Mesendoderm (in vitro differentiated cells): ENCODE results near the gene KCNJ12.
"Not testable (repeated sequence)": the region's sequence is repeated elsewhere in the genome, so short reads cannot be mapped to it uniquely, and the experiment has no call there.

ENCODE experiments used
- DNase-seq: peaks from one replicate; pipeline ENCODE4 v3.0.0; 2013
- H2AK5ac ChIP-seq: 2 replicates; pipeline ENCODE4 v1.6.1; 2013; ENCODE audit warnings: low read length, inconsistent platforms
- H2BK120ac ChIP-seq: 2 replicates; pipeline ENCODE4 v1.6.1; 2013; ENCODE audit warnings: low read depth, mild to moderate bottlenecking, low read length, moderate library complexity, mixed read lengths
- H2BK15ac ChIP-seq: replicated peaks from 2 replicates; pipeline ENCODE4 v1.6.1; 2013; ENCODE audit warnings: low read depth, mild to moderate bottlenecking, moderate library complexity
- H2BK5ac ChIP-seq: 2 replicates; pipeline ENCODE4 v1.6.1; 2013; ENCODE audit warnings: low read length, inconsistent platforms
- H3K18ac ChIP-seq: 2 replicates; pipeline ENCODE4 v1.6.1; 2013; ENCODE audit warnings: mild to moderate bottlenecking, low read length, mixed read lengths
- H3K23ac ChIP-seq: one replicate; pipeline ENCODE4 v1.6.1; 2013; ENCODE audit warnings: low read length
- H3K27ac ChIP-seq: 2 replicates; pipeline ENCODE4 v1.5.1; 2013; ENCODE audit warnings: low read depth, mild to moderate bottlenecking, inconsistent platforms, low read length, moderate library complexity
- H3K27me3 ChIP-seq: 2 replicates; pipeline ENCODE4 v1.6.1; 2013; ENCODE audit warnings: low read length, control low read depth, mild to moderate bottlenecking, inconsistent platforms; ENCODE audit not compliant: insufficient read depth, poor library complexity
- H3K36me3 ChIP-seq: 2 replicates; pipeline ENCODE4 v1.6.1; 2013; ENCODE audit warnings: low read length, inconsistent platforms; ENCODE audit not compliant: control insufficient read depth, insufficient read depth
- H3K4ac ChIP-seq: one replicate; pipeline ENCODE4 v1.6.1; 2013; ENCODE audit warnings: low read depth, mild to moderate bottlenecking, low read length, moderate library complexity
- H3K4me1 ChIP-seq: 2 replicates; pipeline ENCODE4 v1.6.1; 2013; ENCODE audit warnings: low read depth, low read length, inconsistent platforms; ENCODE audit not compliant: control insufficient read depth
- H3K4me2 ChIP-seq: 2 replicates; pipeline ENCODE4 v1.6.1; 2013; ENCODE audit warnings: low read length
- H3K4me3 ChIP-seq: 2 replicates; pipeline ENCODE4 v1.5.1; 2013; ENCODE audit warnings: mild to moderate bottlenecking, low read length
- H3K56ac ChIP-seq: one replicate; pipeline ENCODE4 v1.6.1; 2013; ENCODE audit warnings: low read length
- H3K79me1 ChIP-seq: 2 replicates; pipeline ENCODE4 v1.6.1; 2013; ENCODE audit warnings: low read length, inconsistent platforms
- H3K79me2 ChIP-seq: 2 replicates; pipeline ENCODE4 v1.6.1; 2013; ENCODE audit warnings: mild to moderate bottlenecking, low read length; ENCODE audit not compliant: control insufficient read depth, insufficient read depth
- H3K9ac ChIP-seq: 2 replicates; pipeline ENCODE4 v1.6.1; 2013; ENCODE audit warnings: low read length, inconsistent platforms
- H4K5ac ChIP-seq: one replicate; pipeline ENCODE4 v1.6.1; 2013; ENCODE audit warnings: low read length
- H4K8ac ChIP-seq: one replicate; pipeline ENCODE4 v1.6.1; 2013; ENCODE audit warnings: low read depth, mild to moderate bottlenecking, control low read depth, low read length, moderate library complexity
- whole genome bisulfite sequencing: extraction: QIAGEN DNeasy Blood & Tissue Kit; methylation state at CpG from one replicate; pipeline ENCODE4 v1.1.7; 2013; ENCODE audit warnings: low lambda C conversion rate, missing lambda C conversion rate; ENCODE audit not compliant: insufficient coverage; ENCODE audit errors: extremely low coverage; 5-methylcytosine and 5-hydroxymethylcytosine counted together

Gene KCNJ12

DNA sequence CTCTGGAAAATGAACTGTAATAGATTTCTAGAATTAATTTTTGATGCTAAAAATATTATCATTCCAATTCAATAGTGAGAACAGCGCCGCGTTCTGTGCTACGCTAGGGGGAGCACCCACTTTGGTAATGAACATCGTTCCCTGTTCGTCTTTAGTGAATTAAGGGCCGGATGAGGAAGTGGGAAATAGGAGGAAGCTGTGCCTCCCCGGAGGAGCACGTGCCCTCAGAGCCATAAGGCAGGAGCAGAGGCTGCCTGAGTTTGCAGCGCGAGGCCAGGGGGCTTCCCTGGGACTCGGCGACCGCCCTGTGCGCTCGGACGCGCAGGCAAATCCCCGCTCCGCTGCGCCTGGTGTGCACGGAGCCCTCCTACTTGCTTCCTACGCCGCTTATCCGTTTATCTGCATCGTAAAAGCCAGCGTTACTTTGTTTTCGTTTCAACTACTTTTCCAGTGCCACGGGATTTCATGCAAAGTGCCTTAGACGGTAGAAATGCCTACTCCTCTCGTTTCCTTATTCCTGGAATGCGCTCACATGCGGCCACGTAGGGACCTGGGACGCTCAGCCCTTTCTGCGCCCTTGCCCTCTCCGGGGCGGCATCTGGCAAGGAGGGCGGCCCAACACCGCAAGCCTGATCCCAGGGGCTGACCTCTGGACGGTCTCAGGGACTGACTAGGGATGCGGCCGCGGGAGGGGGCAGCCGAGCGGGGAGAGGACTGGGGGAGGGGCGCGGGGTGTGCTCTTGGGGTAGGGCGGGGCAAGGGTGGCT, 76.4 kb downstream of the KCNJ12 start:
- H3K4me3 ChIP-seq: no peak overlapping the region

DNA sequence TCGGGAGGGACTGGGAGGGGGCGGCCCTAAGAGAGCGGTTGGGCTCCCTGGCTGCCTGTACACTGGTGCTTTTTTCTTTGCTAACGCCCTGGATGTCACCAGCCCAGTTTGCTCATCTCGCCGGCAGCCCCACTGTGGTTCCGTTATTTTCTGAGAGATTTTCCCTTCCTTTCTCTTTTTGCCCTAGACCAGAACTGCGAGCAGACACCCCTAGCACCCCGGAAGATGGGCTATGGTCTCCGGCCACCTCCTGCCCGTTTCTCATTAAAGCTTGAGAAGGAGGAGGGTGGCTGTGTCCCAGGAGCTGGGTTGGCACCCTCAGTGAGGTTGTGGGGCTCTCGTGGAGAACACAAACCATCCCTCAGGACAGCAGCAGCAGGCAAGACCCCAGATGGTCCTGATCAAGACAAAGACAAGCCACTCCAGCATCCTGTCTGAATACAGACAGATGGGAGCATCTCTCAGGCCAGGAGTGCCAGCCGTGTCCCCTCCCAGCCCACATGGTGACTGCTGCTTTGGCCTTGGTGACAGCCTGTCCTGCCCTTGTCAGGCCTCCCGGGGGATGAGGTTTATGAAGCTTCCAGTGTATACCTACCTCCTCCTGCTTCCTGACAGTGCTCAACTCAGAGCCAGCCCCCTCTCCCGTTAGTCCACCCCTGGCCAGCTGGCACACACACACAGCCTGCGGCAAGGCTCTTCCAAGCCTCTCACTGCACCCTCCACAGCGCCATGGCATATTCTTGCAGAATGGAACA, 77.2 kb downstream of the KCNJ12 start:
- Histone ChIP-seq H3K23ac (no peak overlapping the region), H3K4me1 (peaks cover 7% of the 10 kb centered on the region), H3K4me2 (no peak overlapping the region), H4K5ac (no peak overlapping the region), H3K27ac (no peak overlapping the region), H3K4me3 (no peak overlapping the region), H3K79me2 (no peaks in the 10 kb centered on the region), H2BK5ac (no peak overlapping the region), H3K18ac (no peak overlapping the region), H3K56ac (peak overlapping the region; percentile 0), H3K4ac (no peak overlapping the region), H2AK5ac (no peak overlapping the region), H3K27me3 (no peaks in the 10 kb centered on the region), H3K79me1 (no peaks in the 10 kb centered on the region), H4K8ac (no peak overlapping the region), H2BK120ac (no peak overlapping the region), H3K36me3 (no peaks in the 10 kb centered on the region), H3K9ac (no peak overlapping the region), H2BK15ac (no peak overlapping the region)
- WGBS: no CpG with 5 or more reads among the region's 17 CpGs
- DNase-seq: no peak

More for the DNA sequence above, 76.4 kb downstream of the KCNJ12 start:
- no peak overlapping the region for H3K4me2 ChIP-seq
- no peak overlapping the region for H2BK5ac ChIP-seq
- H3K18ac ChIP-seq: peak overlapping the region; percentile 24
- H3K27me3 ChIP-seq: no peaks in the 10 kb centered on the region
- no peak overlapping the region for H4K5ac ChIP-seq
- H3K36me3 ChIP-seq: no peaks in the 10 kb centered on the region
- H3K9ac ChIP-seq: peak overlapping the region; percentile 34
- H3K56ac ChIP-seq: peak overlapping the region; percentile 68
- no CpG with 5 or more reads among the region's 49 CpGs for WGBS
- no peak overlapping the region for H3K4ac ChIP-seq
- no peaks in the 10 kb centered on the region for H3K79me1 ChIP-seq
- H2BK15ac ChIP-seq: no peak overlapping the region
- peaks cover 4% of the 10 kb centered on the region for H3K4me1 ChIP-seq
- no peak overlapping the region for H3K27ac ChIP-seq
- no peaks in the 10 kb centered on the region for H3K79me2 ChIP-seq
- peak; percentile 89 for DNase-seq
- no peak overlapping the region for H3K23ac ChIP-seq
- H2AK5ac ChIP-seq: no peak overlapping the region
- H2BK120ac ChIP-seq: no peak overlapping the region
- H4K8ac ChIP-seq: no peak overlapping the region

DNA sequence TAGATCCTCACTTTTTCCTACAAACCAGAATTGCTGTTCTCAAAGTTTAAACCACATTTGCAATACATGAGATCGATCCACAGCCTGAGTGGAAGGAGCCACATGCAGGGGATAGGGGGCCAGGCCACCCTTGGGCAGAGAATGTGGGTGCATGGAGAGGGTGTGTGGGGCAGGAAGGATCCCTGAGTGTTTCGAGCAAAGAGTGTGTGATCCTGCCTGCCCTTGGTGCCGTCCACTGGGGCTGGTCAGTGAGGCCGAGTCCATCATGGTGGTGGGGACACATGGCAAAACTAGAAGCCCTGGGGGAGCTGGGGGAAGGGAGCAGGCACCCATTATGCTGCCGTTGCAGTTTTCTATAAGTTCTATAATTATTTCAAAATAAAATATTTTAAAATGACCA, 77.8 kb downstream of the KCNJ12 start:
- not testable (repeated sequence) for H3K36me3 ChIP-seq, H2AK5ac ChIP-seq, H3K9ac ChIP-seq, H3K4me3 ChIP-seq, H3K27ac ChIP-seq, H3K4ac ChIP-seq, H3K4me1 ChIP-seq, H2BK120ac ChIP-seq, DNase-seq, H3K79me1 ChIP-seq, H4K8ac ChIP-seq, H3K27me3 ChIP-seq, H2BK15ac ChIP-seq, H4K5ac ChIP-seq, H3K56ac ChIP-seq, H3K79me2 ChIP-seq, H2BK5ac ChIP-seq, H3K18ac ChIP-seq, H3K4me2 ChIP-seq, H3K23ac ChIP-seq
- no CpG with 5 or more reads among the region's 5 CpGs for WGBS

DNA sequence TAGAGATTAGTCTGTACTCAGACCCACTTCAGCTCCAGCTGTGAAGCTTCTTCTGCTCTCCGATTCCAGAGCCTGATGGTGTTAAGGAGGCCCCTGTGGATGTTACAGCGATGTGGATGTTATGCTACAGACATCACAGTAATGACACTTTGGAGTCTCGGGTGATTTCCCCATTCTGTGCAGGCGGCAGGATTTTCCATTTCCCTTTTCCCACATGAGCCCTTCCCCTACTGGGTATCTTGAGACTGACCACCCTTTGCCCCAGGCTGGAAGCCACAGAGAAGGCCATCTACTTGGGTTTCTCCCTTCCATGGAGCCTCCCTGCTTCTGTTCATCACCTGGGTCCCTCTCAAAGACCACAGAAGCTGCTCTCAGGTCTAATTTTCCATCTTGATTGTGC, 78.3 kb downstream of the KCNJ12 start:
- no CpG with 5 or more reads among the region's 4 CpGs for WGBS
- no peaks in the 10 kb centered on the region for H3K27me3 ChIP-seq

DNA sequence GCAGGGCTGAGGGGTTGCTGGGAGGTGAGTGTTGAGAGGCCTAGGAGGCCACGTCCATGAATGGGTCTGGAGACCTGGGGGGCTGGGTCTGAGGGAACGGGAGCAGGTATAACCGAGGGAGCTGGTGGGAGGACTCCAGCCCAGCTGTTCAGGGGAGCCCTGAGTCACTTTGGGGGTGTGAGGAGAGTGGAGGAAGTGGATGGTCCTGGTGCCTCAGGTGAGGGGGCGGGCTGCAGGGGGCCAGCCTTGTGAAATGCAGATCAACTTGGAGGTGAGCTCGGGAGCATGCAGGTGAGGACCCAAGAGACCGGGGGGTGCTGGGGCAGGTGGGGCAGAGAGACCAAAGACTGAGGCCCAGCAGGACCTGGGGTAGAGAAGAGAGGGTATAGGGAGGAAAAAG, 79.6 kb downstream of the KCNJ12 start:
- no peak overlapping the region for H3K23ac ChIP-seq
- no peak overlapping the region for H4K8ac ChIP-seq
- peaks cover 7% of the 10 kb centered on the region for H3K4me1 ChIP-seq
- H2BK5ac ChIP-seq: no peak overlapping the region
- no CpG with 5 or more reads among the region's 6 CpGs for WGBS
- DNase-seq: no peak
- no peak overlapping the region for H3K27ac ChIP-seq
- no peak overlapping the region for H3K4ac ChIP-seq
- no peak overlapping the region for H3K9ac ChIP-seq
- H3K27me3 ChIP-seq: no peaks in the 10 kb centered on the region
- H3K79me1 ChIP-seq: no peaks in the 10 kb centered on the region
- no peaks in the 10 kb centered on the region for H3K79me2 ChIP-seq
- no peaks in the 10 kb centered on the region for H3K36me3 ChIP-seq
- H4K5ac ChIP-seq: no peak overlapping the region
- H3K56ac ChIP-seq: no peak overlapping the region
- H3K18ac ChIP-seq: no peak overlapping the region
- H2BK15ac ChIP-seq: no peak overlapping the region
- H2BK120ac ChIP-seq: no peak overlapping the region
- H2AK5ac ChIP-seq: no peak overlapping the region
- H3K4me2 ChIP-seq: no peak overlapping the region
- no peak overlapping the region for H3K4me3 ChIP-seq

More for the DNA sequence above, 78.3 kb downstream of the KCNJ12 start:
- Histone ChIP-seq H3K79me1 (no peaks in the 10 kb centered on the region), H2BK5ac (no peak overlapping the region), H3K36me3 (no peaks in the 10 kb centered on the region), H4K5ac (no peak overlapping the region), H3K23ac (no peak overlapping the region), H3K79me2 (no peaks in the 10 kb centered on the region), H3K18ac (no peak overlapping the region), H3K4me1 (peaks cover 7% of the 10 kb centered on the region), H3K4me2 (no peak overlapping the region), H2BK120ac (no peak overlapping the region), H3K27ac (no peak overlapping the region), H3K9ac (no peak overlapping the region), H3K4ac (no peak overlapping the region), H3K4me3 (no peak overlapping the region), H3K56ac (no peak overlapping the region), H2AK5ac (no peak overlapping the region), H4K8ac (no peak overlapping the region), H2BK15ac (no peak overlapping the region)
- DNase-seq: no peak
